Adrenal gland (tissue), 5 donors: ENCODE results near the gene CNTN1.

Experiments used
- CTCF ChIP-seq, 6 experiments: fragments of 450-650 bp in 4 of 6; fragments of 200-600 bp in 2 of 6; sonication (generic) in 1 of 6; IDR thresholded peaks; 1 replicate in 5 of 6; 2 replicates in 1 of 6; pipeline versions ENCODE4 v1.5.1 to v1.8.0; 2016 to 2021; ENCODE audit warnings: antibody characterized with exemption in 6 of 6, mild to moderate bottlenecking in 2 of 6, moderate library complexity in 1 of 6
- POLR2A ChIP-seq, 2 donors: fragments of 450-650 bp; IDR thresholded peaks; one replicate each; pipeline ENCODE4 v1.6.1; 2017; ENCODE audit warnings: antibody characterized with exemption in 2 of 2, mild to moderate bottlenecking in 2 of 2, moderate library complexity in 1 of 2
- donor health status: DM: no; HTN: no; CAD: no.

DNA sequence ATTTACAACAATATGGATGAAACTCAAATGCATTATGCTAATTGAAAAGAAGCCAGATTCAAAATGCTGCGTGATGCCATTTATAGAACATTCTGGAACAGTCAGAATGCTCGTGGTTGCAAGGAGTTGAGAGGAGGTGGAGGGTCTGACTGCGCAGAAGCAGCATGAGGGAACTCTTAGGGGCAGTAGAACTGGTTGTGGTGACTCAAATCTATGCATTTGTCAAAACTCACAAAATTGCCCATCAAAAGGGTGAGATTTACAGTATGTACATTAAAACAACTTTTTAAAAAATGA lies 382.2 kb downstream of the CNTN1 start:
- TF ChIP-seq CTCF (IDR thresholded peaks at IDR 0.05), result no peak
- TF ChIP-seq POLR2A (IDR thresholded peaks at IDR 0.05), result no peak
